MG63 (cell line): ENCODE data around the gene MLLT1. TPM values are rescaled to one million over a fixed set of nuclear protein-coding genes. Genes with fewer than 3 reads are reported as not detected.

ENCODE experiments used
- DNase-seq: peaks from one replicate; pipeline ENCODE4 v3.0.0-alpha.2; 2020
- H3K27me3 ChIP-seq: fragments of 250-450 bp; sonication (Bioruptor Pico); 2 replicates; pipeline ENCODE4 v1.5.1; 2020; ENCODE audit warnings: mild to moderate bottlenecking, moderate library complexity
- H3K36me3 ChIP-seq: fragments of 250-450 bp; sonication (Bioruptor Pico); 2 replicates; pipeline ENCODE4 v1.5.1; 2020; ENCODE audit warnings: mild to moderate bottlenecking, moderate library complexity
- H3K4me3 ChIP-seq: fragments of 250-450 bp; sonication (Bioruptor Pico); 2 replicates; pipeline ENCODE4 v1.5.1; 2020; ENCODE audit warnings: mild to moderate bottlenecking, moderate library complexity
- H3K9me3 ChIP-seq: fragments of 250-450 bp; sonication (Bioruptor Pico); 2 replicates; pipeline ENCODE4 v1.5.1; 2020; ENCODE audit warnings: mild to moderate bottlenecking, moderate library complexity
- total RNA-seq: library from RNA; depleted of rRNA; stranded (reverse); fragments of >200 nt; shearing (Covaris generic); gene quantifications from 2 replicates; pipeline ENCODE4 v1.2.3, GENCODE V29; 2014; ENCODE audit warnings: low replicate concordance

Gene MLLT1
- total RNA-seq, 1 experiment from 2014 or later = 6.5 TPM

- no peak for DNase-seq
- no peaks in the 10 kb centered on the region for H3K9me3 ChIP-seq
These were observed 12.0 kb downstream of the MLLT1 start for GRCh38 chr19:6267552-6268381.

GRCh38 chr19:6264803-6265202 lies 15.0 kb downstream of the MLLT1 start:
- no peaks in the 10 kb centered on the region for H3K27me3 ChIP-seq
- peaks cover 3% of the 10 kb centered on the region; the same call in 1 of the 2 replicates for H3K36me3 ChIP-seq
- H3K9me3 ChIP-seq = no peaks in the 10 kb centered on the region
- no peak for DNase-seq
- H3K4me3 ChIP-seq = no peak overlapping the region

More at GRCh38 chr19:6267552-6268381, 12.0 kb downstream of the MLLT1 start:
- no peaks in the 10 kb centered on the region for H3K27me3 ChIP-seq
- no peaks in the 10 kb centered on the region; the same call in 1 of the 2 replicates for H3K36me3 ChIP-seq
- no peak overlapping the region for H3K4me3 ChIP-seq

- Histone ChIP-seq H3K36me3 (peaks cover 5% of the 10 kb centered on the region; the same call in 1 of the 2 replicates), H3K9me3 (no peaks in the 10 kb centered on the region), H3K27me3 (no peaks in the 10 kb centered on the region), H3K4me3 (no peak overlapping the region)
- no peak for DNase-seq
These were observed 15.9 kb downstream of the MLLT1 start for GRCh38 chr19:6263735-6264444.

GRCh38 chr19:6263306-6263705 lies 16.5 kb downstream of the MLLT1 start:
- H3K27me3 ChIP-seq = no peaks in the 10 kb centered on the region
- H3K4me3 ChIP-seq = no peak overlapping the region
- no peaks in the 10 kb centered on the region for H3K9me3 ChIP-seq
- peaks cover 5% of the 10 kb centered on the region; the same call in 1 of the 2 replicates for H3K36me3 ChIP-seq
- no peak for DNase-seq

- DNase-seq = no peak
- Histone ChIP-seq H3K4me3 (no peak overlapping the region), H3K36me3 (peaks cover 5% of the 10 kb centered on the region; the same call in 1 of the 2 replicates), H3K27me3 (no peaks in the 10 kb centered on the region), H3K9me3 (no peaks in the 10 kb centered on the region)
These were observed 17.3 kb downstream of the MLLT1 start for GRCh38 chr19:6262519-6262918.

- H3K36me3 ChIP-seq = peaks cover 5% of the 10 kb centered on the region; the same call in 1 of the 2 replicates
- no peak for DNase-seq
- H3K4me3 ChIP-seq = no peak overlapping the region
These were observed 17.9 kb downstream of the MLLT1 start for GRCh38 chr19:6261883-6262282.

GRCh38 chr19:6260912-6261650 lies 18.7 kb downstream of the MLLT1 start:
- Histone ChIP-seq H3K4me3 (no peak overlapping the region), H3K27me3 (no peaks in the 10 kb centered on the region), H3K36me3 (peaks cover 5% of the 10 kb centered on the region; the same call in 1 of the 2 replicates), H3K9me3 (no peaks in the 10 kb centered on the region)
- no peak for DNase-seq

More at GRCh38 chr19:6261883-6262282, 17.9 kb downstream of the MLLT1 start:
- no peaks in the 10 kb centered on the region for H3K27me3 ChIP-seq
- no peaks in the 10 kb centered on the region for H3K9me3 ChIP-seq

GRCh38 chr19:6260376-6260775 lies 19.4 kb downstream of the MLLT1 start:
- Histone ChIP-seq H3K9me3 (no peaks in the 10 kb centered on the region), H3K36me3 (peaks cover 5% of the 10 kb centered on the region; the same call in 1 of the 2 replicates), H3K27me3 (no peaks in the 10 kb centered on the region), H3K4me3 (no peak overlapping the region)
- DNase-seq = no peak

- no peak overlapping the region for H3K4me3 ChIP-seq
- H3K36me3 ChIP-seq = peaks cover 5% of the 10 kb centered on the region; the same call in 1 of the 2 replicates
- no peaks in the 10 kb centered on the region for H3K27me3 ChIP-seq
- DNase-seq = no peak
- H3K9me3 ChIP-seq = no peaks in the 10 kb centered on the region
These were observed 20.4 kb downstream of the MLLT1 start for GRCh38 chr19:6259312-6259861.

GRCh38 chr19:6258812-6259311 lies 20.9 kb downstream of the MLLT1 start:
- Histone ChIP-seq H3K36me3 (peaks cover 5% of the 10 kb centered on the region; the same call in 1 of the 2 replicates), H3K27me3 (no peaks in the 10 kb centered on the region), H3K9me3 (no peaks in the 10 kb centered on the region), H3K4me3 (no peak overlapping the region)
- no peak for DNase-seq

- H3K27me3 ChIP-seq = no peaks in the 10 kb centered on the region
- H3K9me3 ChIP-seq = no peaks in the 10 kb centered on the region
- H3K36me3 ChIP-seq = peaks cover 4% of the 10 kb centered on the region; the same call in 1 of the 2 replicates
- DNase-seq = no peak
- no peak overlapping the region for H3K4me3 ChIP-seq
These were observed 25.6 kb downstream of the MLLT1 start for GRCh38 chr19:6253954-6254733.

- no peak for DNase-seq
- Histone ChIP-seq H3K4me3 (no peak overlapping the region), H3K36me3 (peaks cover 12% of the 10 kb centered on the region; the same call in 1 of the 2 replicates), H3K27me3 (no peaks in the 10 kb centered on the region), H3K9me3 (no peaks in the 10 kb centered on the region)
These were observed 27.7 kb downstream of the MLLT1 start for GRCh38 chr19:6252066-6252465.

- Histone ChIP-seq H3K27me3 (no peaks in the 10 kb centered on the region), H3K4me3 (no peak overlapping the region)
- no peak for DNase-seq
These were observed 28.9 kb downstream of the MLLT1 start for GRCh38 chr19:6250909-6251308.

GRCh38 chr19:6250024-6250615 lies 29.7 kb downstream of the MLLT1 start:
- peak; percentile 24 for DNase-seq
- peaks cover 15% of the 10 kb centered on the region; the same call in 1 of the 2 replicates for H3K36me3 ChIP-seq
- no peaks in the 10 kb centered on the region for H3K27me3 ChIP-seq
- H3K9me3 ChIP-seq = no peaks in the 10 kb centered on the region
- H3K4me3 ChIP-seq = no peak overlapping the region

More at GRCh38 chr19:6250909-6251308, 28.9 kb downstream of the MLLT1 start:
- H3K36me3 ChIP-seq = peaks cover 15% of the 10 kb centered on the region; the same call in 1 of the 2 replicates
- no peaks in the 10 kb centered on the region for H3K9me3 ChIP-seq

GRCh38 chr19:6249296-6249695 lies 30.5 kb downstream of the MLLT1 start:
- Histone ChIP-seq H3K27me3 (no peaks in the 10 kb centered on the region), H3K9me3 (no peaks in the 10 kb centered on the region), H3K36me3 (peaks cover 15% of the 10 kb centered on the region; the same call in 1 of the 2 replicates), H3K4me3 (no peak overlapping the region)
- DNase-seq = no peak
